HG03039 (cell line): ENCODE data around the gene TRPM3.

Experiments
- ATAC-seq: cut with Tn5 transposase; IDR thresholded peaks from one replicate; pipeline ENCODE4 v1.9.1; 2021; ENCODE audit warnings: mild to moderate bottlenecking, moderate library complexity; ENCODE audit not compliant: unreplicated experiment

TRPM3 gene

GRCh38 chr9:70950270-70950669 lies 171.2 kb downstream of the TRPM3 start:
- no peak for ATAC-seq

- no peak for ATAC-seq
Observed at GRCh38 chr9:70949239-70949638, 172.2 kb downstream of the TRPM3 start.

- no peak for ATAC-seq
Observed at GRCh38 chr9:70948744-70949143, 172.7 kb downstream of the TRPM3 start.

- ATAC-seq: no peak
Observed at GRCh38 chr9:70947511-70947910, 173.9 kb downstream of the TRPM3 start.

- ATAC-seq: no peak
Observed at GRCh38 chr9:70947086-70947485, 174.3 kb downstream of the TRPM3 start.

GRCh38 chr9:70945301-70945700 lies 176.1 kb downstream of the TRPM3 start:
- no peak for ATAC-seq

GRCh38 chr9:70941191-70941590 lies 180.2 kb downstream of the TRPM3 start:
- no peak for ATAC-seq

- ATAC-seq: no peak
Observed at GRCh38 chr9:70940605-70941004, 180.8 kb downstream of the TRPM3 start.

- ATAC-seq: no peak
Observed at GRCh38 chr9:70936536-70936935, 184.9 kb downstream of the TRPM3 start.

- no peak for ATAC-seq
Observed at GRCh38 chr9:70935856-70936255, 185.6 kb downstream of the TRPM3 start.

GRCh38 chr9:70934642-70935041 lies 186.8 kb downstream of the TRPM3 start:
- ATAC-seq: no peak

- no peak for ATAC-seq
Observed at GRCh38 chr9:70933321-70933720, 188.1 kb downstream of the TRPM3 start.

GRCh38 chr9:70932097-70932496 lies 189.3 kb downstream of the TRPM3 start:
- no peak for ATAC-seq

GRCh38 chr9:70927530-70927929 lies 193.9 kb downstream of the TRPM3 start:
- ATAC-seq: no peak

GRCh38 chr9:70924895-70925547 lies 196.4 kb downstream of the TRPM3 start:
- peak; percentile 79 for ATAC-seq

GRCh38 chr9:70924380-70924779 lies 197.0 kb downstream of the TRPM3 start:
- no peak for ATAC-seq

GRCh38 chr9:70923961-70924360 lies 197.5 kb downstream of the TRPM3 start:
- no peak for ATAC-seq

- ATAC-seq: no peak
Observed at GRCh38 chr9:70921136-70921535, 200.3 kb downstream of the TRPM3 start.

- no peak for ATAC-seq
Observed at GRCh38 chr9:70917277-70917676, 204.1 kb downstream of the TRPM3 start.

- ATAC-seq: no peak
Observed at GRCh38 chr9:70911791-70912190, 209.6 kb downstream of the TRPM3 start.

GRCh38 chr9:70910598-70910997 lies 210.8 kb downstream of the TRPM3 start:
- no peak for ATAC-seq

- no peak for ATAC-seq
Observed at GRCh38 chr9:70902692-70903131, 218.7 kb downstream of the TRPM3 start.

GRCh38 chr9:70902171-70902570 lies 219.2 kb downstream of the TRPM3 start:
- no peak for ATAC-seq
